Endothelial cell (in vitro differentiated cells): Measurements from ENCODE around the gene PARVG. TPM values are rescaled to one million over a fixed set of nuclear protein-coding genes. Genes with fewer than 3 reads are reported as not detected.

Experiments
- DNase-seq: peaks from one replicate; pipeline ENCODE4 v3.0.0; 2021; ENCODE audit warnings: low spot score
- H3K27ac Mint-ChIP-seq: one replicate; pipeline ENCODE4 v1.8.0; 2021; ENCODE audit warnings: mixed read lengths, inconsistent platforms; ENCODE audit not compliant: unreplicated experiment
- H3K27me3 Mint-ChIP-seq: one replicate; pipeline ENCODE4 v1.8.0; 2021; ENCODE audit warnings: mild to moderate bottlenecking, moderate library complexity, mixed read lengths, inconsistent platforms; ENCODE audit not compliant: unreplicated experiment
- H3K36me3 Mint-ChIP-seq: one replicate; pipeline ENCODE4 v1.8.0; 2021; ENCODE audit warnings: mild to moderate bottlenecking, low read depth, mixed read lengths, inconsistent platforms; ENCODE audit not compliant: unreplicated experiment
- H3K4me1 Mint-ChIP-seq: one replicate; pipeline ENCODE4 v1.8.0; 2021; ENCODE audit warnings: mild to moderate bottlenecking, mixed read lengths, inconsistent platforms; ENCODE audit not compliant: unreplicated experiment
- H3K4me3 Mint-ChIP-seq: one replicate; pipeline ENCODE4 v1.8.0; 2021; ENCODE audit warnings: mild to moderate bottlenecking, mixed read lengths, inconsistent platforms; ENCODE audit not compliant: unreplicated experiment
- H3K9me3 Mint-ChIP-seq: one replicate; pipeline ENCODE4 v1.8.0; 2021; ENCODE audit warnings: mixed read lengths, inconsistent platforms; ENCODE audit not compliant: unreplicated experiment
- CTCF ChIP-seq: fragments of 200-600 bp; sonication (generic); IDR thresholded peaks from one replicate; pipeline ENCODE4 v1.5.0; 2021; ENCODE audit warnings: antibody characterized with exemption; ENCODE audit not compliant: unreplicated experiment
- total RNA-seq: library from RNA; stranded (reverse); fragmentation: NEBNext Ultra II Directional; extraction: Animal tissue kit (Norgen Biotek cat#: 25700); gene quantifications from one replicate; pipeline ENCODE4 v1.2.1, GENCODE V29; 2021; ENCODE audit not compliant: unreplicated experiment

The PARVG gene
- total RNA-seq, 1 donor from 2014 or later = 0.90 TPM

GRCh38 chr22:44218071-44218470 is 37.3 kb downstream of the PARVG start:
- peaks cover 4% of the 10 kb centered on the region for H3K27me3 Mint-ChIP-seq
- TF ChIP-seq CTCF = no peak
- no peak for DNase-seq
- H3K27ac Mint-ChIP-seq = no peak overlapping the region
- H3K4me1 Mint-ChIP-seq = no peaks in the 10 kb centered on the region
- H3K9me3 Mint-ChIP-seq = no peaks in the 10 kb centered on the region
- no peaks in the 10 kb centered on the region for H3K36me3 Mint-ChIP-seq
- no peak overlapping the region for H3K4me3 Mint-ChIP-seq

GRCh38 chr22:44219101-44219870 is 38.6 kb downstream of the PARVG start:
- TF ChIP-seq CTCF = no peak
- Mint-ChIP-seq H3K4me3 (no peak overlapping the region), H3K36me3 (no peaks in the 10 kb centered on the region), H3K4me1 (no peaks in the 10 kb centered on the region), H3K27ac (no peak overlapping the region), H3K27me3 (peaks cover 8% of the 10 kb centered on the region), H3K9me3 (no peaks in the 10 kb centered on the region)
- DNase-seq = no peak

- H3K27me3 Mint-ChIP-seq = peaks cover 8% of the 10 kb centered on the region
- DNase-seq = no peak
Measured at GRCh38 chr22:44220727-44221680, 40.3 kb downstream of the PARVG start.

GRCh38 chr22:44221710-44222475 is 41.2 kb downstream of the PARVG start:
- Mint-ChIP-seq H3K9me3 (no peaks in the 10 kb centered on the region), H3K36me3 (no peaks in the 10 kb centered on the region), H3K27me3 (peaks cover 10% of the 10 kb centered on the region), H3K4me1 (no peaks in the 10 kb centered on the region), H3K4me3 (no peak overlapping the region), H3K27ac (no peak overlapping the region)
- DNase-seq = no peak
- TF ChIP-seq CTCF = no peak

More at GRCh38 chr22:44220727-44221680, 40.3 kb downstream of the PARVG start:
- no peak overlapping the region for H3K4me3 Mint-ChIP-seq
- no peaks in the 10 kb centered on the region for H3K36me3 Mint-ChIP-seq
- no peaks in the 10 kb centered on the region for H3K9me3 Mint-ChIP-seq
- no peaks in the 10 kb centered on the region for H3K4me1 Mint-ChIP-seq
- H3K27ac Mint-ChIP-seq = no peak overlapping the region
- TF ChIP-seq CTCF = no peak
